Hypothalamus (tissue), 51 donors: Measurements from ENCODE around the gene GTSE1.
A peak's percentile ranks its signal among the peaks of the same experiment; 100 is the strongest.

ENCODE experiments used
- DNase-seq, 51 donors: peaks; one replicate each; lab custom pipeline; 2025; lab: John Stamatoyannopoulos, UW

The GTSE1 gene

DNA sequence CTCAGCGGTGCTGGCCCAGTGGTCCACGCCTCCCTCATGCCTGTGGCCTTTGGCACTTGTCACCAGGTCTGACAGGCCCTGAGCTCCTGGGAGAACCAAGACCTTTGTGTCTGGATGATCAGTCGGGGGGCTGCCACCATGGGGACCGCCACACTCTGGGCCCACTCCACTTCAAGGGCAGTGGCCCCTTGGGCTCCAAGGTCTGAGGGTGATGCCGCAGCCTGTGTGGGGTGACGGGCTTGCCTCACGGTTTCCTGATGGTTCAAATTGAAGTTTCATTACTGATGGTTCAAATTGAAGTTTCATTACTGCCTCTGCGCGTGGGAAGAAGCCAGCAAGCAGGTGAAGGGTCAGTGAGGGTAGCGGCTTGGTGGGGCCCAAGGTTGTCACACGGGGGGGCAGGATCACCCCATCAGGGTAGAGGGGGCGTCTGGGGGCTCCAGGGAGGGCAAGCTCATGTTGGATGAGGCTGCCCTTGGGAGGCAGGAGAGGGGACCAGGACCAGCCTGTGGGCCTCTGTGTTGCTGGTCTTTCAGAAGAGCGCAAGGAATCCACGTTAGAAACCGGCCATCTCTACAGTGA is 66.4 kb downstream of the GTSE1 start:
- no peak for DNase-seq

DNA sequence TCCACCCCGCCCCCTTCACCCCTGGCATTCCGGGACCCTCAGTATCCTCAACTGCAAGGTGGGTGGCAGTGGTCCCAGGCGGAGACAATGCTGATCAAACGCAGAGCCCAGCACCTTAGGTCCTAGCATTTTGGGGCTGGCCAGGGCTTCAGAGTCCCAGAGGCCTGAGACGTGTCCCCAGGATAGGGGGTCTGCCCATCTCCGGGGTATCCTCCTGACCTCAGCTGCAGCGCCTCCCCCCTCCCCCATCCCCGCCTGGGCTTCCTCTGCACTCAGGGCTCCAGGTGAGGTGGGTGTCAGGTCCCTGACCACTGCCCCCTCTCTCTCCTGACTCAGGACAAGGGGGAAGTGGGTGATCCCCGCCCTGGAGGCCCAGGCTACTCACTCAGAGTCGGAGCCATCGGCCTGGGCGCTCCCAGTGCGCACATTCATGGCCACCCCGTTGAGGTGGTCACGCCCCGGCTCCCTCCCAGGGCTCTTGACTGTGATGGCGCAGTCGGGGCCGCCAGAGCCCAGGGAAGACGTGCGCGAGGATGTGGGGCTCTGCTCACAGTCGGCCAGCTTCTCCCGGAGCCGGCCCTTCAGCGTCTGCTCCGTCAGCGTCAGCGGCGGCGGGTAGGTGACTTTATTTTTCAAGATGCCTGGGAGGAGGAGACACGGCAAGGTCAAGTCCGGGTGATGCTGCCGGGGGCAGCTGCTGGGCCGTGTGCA is 67.1 kb downstream of the GTSE1 start:
- DNase-seq: no peak

DNA sequence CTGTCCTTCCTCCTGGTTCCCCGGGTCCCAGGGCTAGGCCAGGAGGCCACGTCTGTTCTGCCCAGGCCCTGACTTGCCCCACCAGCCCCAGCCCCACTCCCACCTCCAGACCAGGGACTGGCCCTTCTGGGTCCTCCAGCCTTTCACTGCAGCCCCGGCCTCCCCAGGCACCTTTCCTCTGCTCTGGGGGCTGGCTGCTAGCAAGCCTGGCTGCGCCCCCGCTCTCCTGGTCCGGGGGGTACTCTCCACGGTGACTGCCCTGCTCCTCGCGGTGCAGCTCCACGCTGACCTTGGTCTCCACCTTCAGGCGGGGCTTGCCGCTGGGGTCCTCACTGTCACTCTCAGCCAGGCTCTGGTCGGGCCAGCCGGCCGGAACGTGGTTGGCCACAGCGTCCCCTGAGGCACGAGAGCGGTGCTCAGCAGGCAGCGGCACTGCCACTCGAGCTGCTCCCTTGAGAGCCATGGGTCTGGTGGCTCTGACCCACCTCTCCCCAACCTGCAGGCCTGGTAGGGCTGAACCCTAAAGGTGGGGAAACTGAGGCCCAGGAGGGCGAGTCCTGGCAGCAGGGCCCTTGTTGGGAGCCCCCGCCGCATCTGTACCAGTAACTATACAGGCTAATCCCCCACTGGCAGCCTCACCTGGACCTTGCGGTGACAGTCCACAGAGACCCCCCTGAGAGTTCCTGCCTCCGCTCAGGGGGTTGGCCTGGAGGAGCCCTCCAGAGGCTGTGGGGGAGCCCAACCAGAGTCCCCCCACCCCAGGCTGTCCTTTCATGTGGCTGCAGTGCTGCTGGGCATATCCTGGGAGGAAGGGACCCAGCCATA is 67.9 kb downstream of the GTSE1 start:
- no peak for DNase-seq

GRCh38 chr22:46365166-46365624 is 68.5 kb downstream of the GTSE1 start:
- DNase-seq: no peak

GRCh38 chr22:46366327-46366731 is 69.7 kb downstream of the GTSE1 start:
- no peak for DNase-seq

GRCh38 chr22:46366801-46367706 is 70.4 kb downstream of the GTSE1 start:
- DNase-seq: no peak

DNA sequence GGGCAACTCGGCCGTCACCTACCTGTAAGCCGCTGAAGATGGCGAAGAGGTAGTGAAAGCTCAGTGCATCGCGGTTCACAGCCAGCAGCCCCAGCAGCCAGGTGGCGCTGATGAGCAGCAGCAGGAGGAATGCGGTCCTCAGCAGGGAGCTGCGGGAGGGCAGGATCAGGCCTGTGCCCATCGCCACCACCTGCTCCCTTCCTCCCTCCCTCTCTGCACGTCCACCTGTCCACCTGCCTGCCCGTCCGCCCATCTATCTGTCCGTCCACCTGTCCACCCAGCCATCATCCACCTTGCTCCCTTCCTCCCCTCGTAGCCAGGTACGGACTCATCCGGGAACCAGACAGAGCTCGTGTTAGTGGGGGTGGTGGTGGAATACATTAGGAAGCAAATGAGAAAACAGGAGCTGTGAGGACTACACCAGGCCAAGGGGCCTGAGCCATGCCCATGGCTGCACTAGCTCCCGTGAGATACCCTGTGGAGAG is 71.1 kb downstream of the GTSE1 start:
- DNase-seq: peak in 9 of 51 donors; percentile 2 to 46 (median 10)

DNA sequence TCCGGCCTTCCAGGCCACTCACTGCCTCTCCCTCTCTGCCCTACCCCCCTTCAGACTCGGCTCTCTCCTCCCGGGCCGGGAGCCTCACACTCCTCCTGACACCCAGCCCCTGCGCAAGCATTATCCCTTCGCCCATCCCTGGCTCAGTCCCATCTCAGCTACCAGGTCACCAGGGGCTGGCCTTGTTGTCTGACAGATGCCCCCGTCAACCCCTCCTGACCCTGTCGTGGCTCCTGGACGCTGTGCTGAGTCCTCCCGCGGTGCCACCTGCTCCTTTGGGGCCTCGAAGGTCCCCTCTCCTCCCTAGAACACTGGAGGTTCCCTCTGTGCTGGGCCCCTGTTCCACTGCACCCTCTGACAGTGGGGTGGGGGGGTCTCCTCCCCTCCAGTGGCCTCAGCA is 71.8 kb downstream of the GTSE1 start:
- DNase-seq: no peak

GRCh38 chr22:46368871-46369715 is 72.4 kb downstream of the GTSE1 start:
- no peak for DNase-seq

GRCh38 chr22:46369716-46370583 is 73.3 kb downstream of the GTSE1 start:
- DNase-seq: no peak

DNA sequence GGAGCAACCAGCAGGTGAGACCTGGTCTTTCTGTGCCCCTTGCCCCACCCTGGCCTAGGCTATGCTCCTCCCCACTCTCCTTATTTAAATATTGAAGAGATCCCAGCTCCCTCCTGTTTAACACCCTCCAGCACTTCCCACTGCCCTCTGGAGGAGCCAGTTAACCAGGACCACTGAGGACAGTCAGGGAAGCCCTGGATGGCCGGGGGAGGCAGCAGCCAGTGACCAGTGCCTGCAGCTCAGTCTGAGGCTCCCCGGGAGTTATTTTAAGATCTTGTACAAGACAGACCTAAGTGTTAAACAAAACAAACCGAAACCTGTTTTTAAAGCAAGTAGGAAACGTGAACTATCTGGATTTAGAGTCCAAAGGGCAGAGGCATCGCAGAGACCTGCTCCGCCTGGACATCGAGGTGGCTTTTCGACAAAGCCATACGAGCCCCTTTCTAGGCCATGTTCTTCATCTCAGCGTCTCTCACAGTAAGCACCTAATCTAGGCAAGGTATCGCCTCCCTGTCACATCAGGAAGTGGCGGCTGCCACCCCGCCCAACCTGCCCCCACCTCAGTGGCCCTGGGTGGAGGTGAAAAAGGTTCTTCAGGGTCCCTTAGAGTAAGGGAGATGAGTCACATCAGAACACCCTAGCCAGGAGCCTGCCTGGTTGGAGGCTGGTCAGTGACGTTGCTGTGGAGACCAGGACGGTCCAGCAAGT is 74.1 kb downstream of the GTSE1 start:
- no peak for DNase-seq

DNA sequence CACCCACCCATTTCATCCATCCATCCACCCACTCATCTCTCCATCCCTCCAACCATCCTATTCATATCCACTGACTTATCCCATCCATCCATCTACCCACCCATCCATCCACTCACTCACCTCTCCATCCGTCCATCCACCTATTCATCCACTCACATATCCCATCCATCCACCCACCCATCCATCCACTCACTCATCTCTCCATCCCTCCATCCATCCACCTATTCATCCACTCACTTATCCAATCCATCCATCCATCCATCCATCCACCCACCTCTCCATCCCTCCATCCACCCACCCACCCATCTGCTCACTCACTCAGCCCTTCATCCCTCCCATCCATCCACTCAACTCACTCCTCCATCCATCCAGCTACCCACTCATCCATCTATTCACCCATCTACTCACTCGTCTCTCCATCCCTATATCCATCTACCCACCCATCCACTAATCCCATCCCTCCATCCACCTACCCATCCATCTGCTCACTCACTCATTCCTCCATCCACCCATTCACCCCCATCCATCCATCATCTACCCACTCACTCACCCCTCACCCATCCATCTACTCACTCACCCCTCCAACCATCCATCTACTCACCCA is 75.1 kb downstream of the GTSE1 start:
- DNase-seq: no peak

GRCh38 chr22:46372686-46373085 is 76.0 kb downstream of the GTSE1 start:
- no peak for DNase-seq

- DNase-seq: no peak
Observed at GRCh38 chr22:46373159-46373558, 76.5 kb downstream of the GTSE1 start.

GRCh38 chr22:46373921-46374662 is 77.4 kb downstream of the GTSE1 start:
- DNase-seq: no peak

GRCh38 chr22:46374663-46375474 is 78.2 kb downstream of the GTSE1 start:
- DNase-seq: no peak
